RWPE1 (cell line): Measurements from ENCODE around the gene CRABP2.

Experiments
- CTCF ChIA-PET: fragments of 350-600 bp; sonication (Branson Sonifier 250); formaldehyde crosslinking; extraction: SDS; loops from one replicate; lab custom pipeline; 2021; lab: Yijun Ruan, JAX
- POLR2A ChIA-PET: fragments of 400-600 bp; formaldehyde crosslinking; extraction: SDS; loops from one replicate; lab custom pipeline; 2020; ENCODE audit warnings: antibody characterized with exemption; ENCODE audit not compliant: low non-redundant PET; lab: Yijun Ruan, JAX
- DNase-seq: peaks from one replicate; pipeline ENCODE4 v3.0.0; 2012; ENCODE audit warnings: low spot score
- H3K27ac ChIP-seq: fragments of 450-650 bp; 2 replicates; pipeline ENCODE4 v1.5.1; 2017
- CTCF ChIP-seq: fragments of 450-650 bp; conservative IDR thresholded peaks from 2 replicates; pipeline ENCODE4 v1.5.1; 2017; ENCODE audit warnings: low read depth, mild to moderate bottlenecking

Gene CRABP2

GRCh38 chr1:156684227-156684782 is 21.1 kb downstream of the CRABP2 start:
- peak overlapping the region; percentile 72 for H3K27ac ChIP-seq
- TF ChIP-seq CTCF = no peak
- ChIA-PET CTCF (interaction anchor here (0.5 to 9.5 kb wide), 9 partner anchors 8 to 206 kb away, joined by 3 to 178 read pairs (median 3); partner anchors contain the start of genes CRABP2, ISG20L2 and METTL25B), POLR2A (interaction anchor here (0.6 kb wide), 1 partner anchor 51 kb away, joined by 8 read pairs; no protein-coding TSS in a partner anchor)
- peak; percentile 67 for DNase-seq

- no peak overlapping the region for H3K27ac ChIP-seq
- POLR2A ChIA-PET = interaction anchor here (0.5 kb wide), 1 partner anchor 230 kb away, joined by 3 read pairs; no protein-coding TSS in a partner anchor
- CTCF ChIA-PET = interaction anchor here (0.6 to 1.6 kb wide), 3 partner anchors 14 to 44 kb away, joined by 3 to 6 read pairs (median 4); no protein-coding TSS in a partner anchor
- DNase-seq = no peak
- TF ChIP-seq CTCF = no peak
Observed at GRCh38 chr1:156682166-156682890, 23.1 kb downstream of the CRABP2 start.

GRCh38 chr1:156681196-156681960 is 24.0 kb downstream of the CRABP2 start:
- DNase-seq = no peak
- POLR2A ChIA-PET = interaction anchor here (0.5 kb wide), 1 partner anchor 231 kb away, joined by 3 read pairs; no protein-coding TSS in a partner anchor
- no peak overlapping the region for H3K27ac ChIP-seq
- no peak for TF ChIP-seq CTCF
- CTCF ChIA-PET = interaction anchor here (0.6 to 1.6 kb wide), 5 partner anchors 15 to 56 kb away, joined by 3 to 6 read pairs (median 3); no protein-coding TSS in a partner anchor

GRCh38 chr1:156680056-156680455 is 25.3 kb downstream of the CRABP2 start:
- POLR2A ChIA-PET = no interaction called here
- no peak for TF ChIP-seq CTCF

GRCh38 chr1:156677616-156678596 is 27.5 kb downstream of the CRABP2 start:
- CTCF ChIA-PET = interaction anchor here (0.5 to 3.9 kb wide), 13 partner anchors 10 to 213 kb away, joined by 3 to 19 read pairs (median 5); no protein-coding TSS in a partner anchor
- peak; percentile 88 for TF ChIP-seq CTCF
- POLR2A ChIA-PET = no interaction called here
- no peak overlapping the region for H3K27ac ChIP-seq
- peak; percentile 69 for DNase-seq

More at GRCh38 chr1:156680056-156680455, 25.3 kb downstream of the CRABP2 start:
- DNase-seq = no peak
- H3K27ac ChIP-seq = no peak overlapping the region
- CTCF ChIA-PET = interaction anchor here (1.4 kb wide), 1 partner anchor 20 kb away, joined by 10 read pairs; no protein-coding TSS in a partner anchor
